ENCODE measurements around the gene ABCB9.
"Not testable (repeated sequence)": the region's sequence is repeated elsewhere in the genome, so short reads cannot be mapped to it uniquely, and the experiment has no call there.

ABCB9 gene

DNA sequence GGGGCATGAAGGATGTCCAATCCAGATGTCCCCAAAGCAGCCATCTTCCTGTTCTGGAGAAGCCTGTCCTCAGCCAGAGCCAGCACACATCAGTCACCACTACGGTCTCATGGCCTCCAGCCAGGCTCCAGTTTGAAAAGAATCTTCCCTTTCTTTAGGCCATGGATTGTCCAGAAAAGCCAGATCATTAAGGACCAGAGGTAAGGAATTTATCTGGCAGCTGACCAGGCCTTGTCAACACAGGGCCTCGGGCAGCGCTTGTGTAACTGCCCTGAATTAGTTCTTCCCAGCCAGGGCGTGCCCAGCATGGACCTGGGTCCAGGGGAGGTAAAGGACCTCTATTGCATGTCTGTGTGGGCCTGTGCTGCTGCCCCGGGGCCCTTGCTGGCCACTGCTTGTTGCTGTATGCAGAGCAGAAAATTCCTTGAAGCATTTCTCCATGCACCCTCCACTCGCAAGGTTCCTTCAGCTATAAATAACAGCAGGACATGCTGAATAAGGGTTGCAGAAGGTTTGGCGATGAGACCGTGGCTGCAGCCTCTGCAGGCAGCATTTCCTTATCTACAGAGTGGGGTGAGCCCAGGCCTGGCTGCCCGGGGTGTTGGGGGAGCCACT lies 48.6 kb downstream of the ABCB9 start:
- Mint-ChIP-seq H3K4me3 (no peak overlapping the region), H3K4me1 (peaks cover 7% of the 10 kb centered on the region), H3K27me3 (no peaks in the 10 kb centered on the region), H3K9me3 (no peaks in the 10 kb centered on the region), H3K27ac (no peak overlapping the region)
- ATAC-seq = no peak
- no peak for DNase-seq

DNA sequence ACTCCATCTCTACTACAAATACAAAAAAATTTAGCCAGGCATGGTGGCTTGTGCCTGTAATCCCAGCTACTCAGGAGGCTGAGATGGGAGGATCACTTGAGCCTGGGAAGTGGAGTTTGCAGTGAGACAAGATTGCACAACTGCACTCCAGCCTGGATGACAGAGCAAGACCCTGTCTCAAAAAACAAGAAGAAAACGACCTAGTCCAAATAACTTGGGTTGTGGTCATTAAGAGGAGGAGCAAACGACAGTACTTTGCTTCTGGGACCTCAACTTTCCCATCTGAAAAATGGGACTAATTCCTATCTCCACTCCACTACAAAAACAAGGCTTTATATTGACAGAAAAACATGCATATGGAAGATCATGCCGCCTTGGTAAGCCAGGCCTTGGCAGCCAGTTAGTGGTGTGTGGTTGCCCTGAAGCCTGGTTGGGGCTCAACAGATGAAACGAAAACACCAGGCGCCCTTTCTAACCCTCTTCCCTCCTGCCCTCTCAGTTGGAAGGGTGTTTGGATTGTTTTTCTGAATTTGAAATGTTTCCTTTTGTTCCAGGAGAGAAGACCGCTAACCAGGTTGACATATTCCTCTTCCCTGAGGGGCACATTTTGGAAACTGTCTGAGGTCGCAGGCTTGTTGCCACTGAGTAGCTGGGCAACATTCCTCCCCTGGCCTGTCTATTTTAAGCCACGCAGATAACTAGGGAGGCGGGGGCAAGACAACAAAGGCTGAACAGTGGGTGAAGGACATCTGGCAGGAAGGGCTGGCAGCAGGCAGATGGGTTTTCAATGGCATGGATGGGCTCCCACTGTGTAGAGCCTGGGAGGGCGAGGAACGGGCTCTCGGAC lies 56.6 kb downstream of the ABCB9 start:
- Mint-ChIP-seq H3K27me3 (peaks cover 7% of the 10 kb centered on the region), H3K27ac (peak overlapping the region; percentile 19), H3K9me3 (no peaks in the 10 kb centered on the region), H3K4me3 (no peak overlapping the region), H3K4me1 (no peaks in the 10 kb centered on the region)
- ATAC-seq (no peak), DNase-seq (no peak)

DNA sequence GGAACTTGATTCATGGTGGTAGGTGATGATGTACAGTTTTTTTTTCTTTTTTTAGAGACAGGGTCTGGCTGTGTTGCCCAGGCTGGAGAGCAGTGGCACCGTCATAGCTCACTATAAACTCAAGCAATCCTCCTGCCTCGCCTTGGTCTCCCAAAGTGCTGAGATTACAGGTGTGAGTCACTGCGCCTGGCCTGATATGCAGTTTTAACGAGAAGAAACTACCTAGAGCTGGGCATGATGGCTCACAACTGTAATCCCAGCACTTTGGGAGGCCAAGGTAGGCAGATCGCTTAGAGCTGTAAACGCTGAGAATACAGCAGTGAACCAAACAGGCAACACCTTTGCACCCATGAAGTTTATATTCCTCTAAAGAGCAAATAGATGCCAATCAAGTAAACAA lies 57.3 kb downstream of the ABCB9 start:
- H3K9me3 Mint-ChIP-seq = no peaks in the 10 kb centered on the region
- no peak for DNase-seq
- H3K4me3 Mint-ChIP-seq = no peak overlapping the region
- H3K27ac Mint-ChIP-seq = no peak overlapping the region
- no peaks in the 10 kb centered on the region for H3K4me1 Mint-ChIP-seq
- ATAC-seq = no peak
- peaks cover 7% of the 10 kb centered on the region for H3K27me3 Mint-ChIP-seq

DNA sequence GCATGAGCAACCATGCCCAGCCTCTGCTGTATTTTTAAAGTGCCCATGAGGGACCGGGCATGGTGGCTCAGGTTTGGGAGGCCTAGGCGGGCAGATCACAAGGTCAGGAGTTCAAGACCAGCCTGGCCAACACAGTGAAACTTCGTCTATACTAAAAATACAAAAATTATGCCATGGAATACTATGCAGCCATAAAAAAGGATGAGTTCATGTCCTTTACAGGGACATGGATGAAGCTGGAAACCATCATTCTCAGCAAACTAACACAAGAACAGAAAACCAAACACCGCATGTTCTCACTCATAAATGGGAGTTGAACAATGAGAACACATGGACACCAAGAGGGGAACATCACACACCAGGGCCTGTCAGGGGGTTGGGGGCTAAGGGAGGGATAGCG lies 61.0 kb downstream of the ABCB9 start:
- peaks cover 15% of the 10 kb centered on the region for H3K4me1 Mint-ChIP-seq
- not testable (repeated sequence) for H3K9me3 Mint-ChIP-seq, H3K27me3 Mint-ChIP-seq, H3K4me3 Mint-ChIP-seq, H3K27ac Mint-ChIP-seq, ATAC-seq, DNase-seq

DNA sequence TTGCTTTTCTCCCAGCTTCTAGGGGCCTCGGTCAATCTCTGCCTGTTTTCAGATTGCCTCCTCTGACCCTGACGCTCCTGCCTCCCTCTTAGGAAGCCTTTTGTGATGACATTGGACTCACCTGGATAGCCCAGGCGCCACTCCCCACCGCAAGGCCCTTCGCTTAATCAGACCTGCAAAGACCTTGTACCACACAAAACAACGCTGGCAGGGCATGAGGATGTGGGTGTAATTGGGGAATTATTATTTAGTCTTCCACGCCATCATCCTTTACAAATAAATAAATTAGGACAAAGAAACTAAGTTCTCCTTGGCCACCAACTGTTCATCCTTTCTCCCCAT lies 62.6 kb downstream of the ABCB9 start:
- no peak overlapping the region for H3K4me3 Mint-ChIP-seq
- no peak overlapping the region for H3K27ac Mint-ChIP-seq
- ATAC-seq (no peak), DNase-seq (no peak)
- H3K9me3 Mint-ChIP-seq = no peaks in the 10 kb centered on the region
- no peaks in the 10 kb centered on the region for H3K27me3 Mint-ChIP-seq
- peaks cover 31% of the 10 kb centered on the region for H3K4me1 Mint-ChIP-seq

DNA sequence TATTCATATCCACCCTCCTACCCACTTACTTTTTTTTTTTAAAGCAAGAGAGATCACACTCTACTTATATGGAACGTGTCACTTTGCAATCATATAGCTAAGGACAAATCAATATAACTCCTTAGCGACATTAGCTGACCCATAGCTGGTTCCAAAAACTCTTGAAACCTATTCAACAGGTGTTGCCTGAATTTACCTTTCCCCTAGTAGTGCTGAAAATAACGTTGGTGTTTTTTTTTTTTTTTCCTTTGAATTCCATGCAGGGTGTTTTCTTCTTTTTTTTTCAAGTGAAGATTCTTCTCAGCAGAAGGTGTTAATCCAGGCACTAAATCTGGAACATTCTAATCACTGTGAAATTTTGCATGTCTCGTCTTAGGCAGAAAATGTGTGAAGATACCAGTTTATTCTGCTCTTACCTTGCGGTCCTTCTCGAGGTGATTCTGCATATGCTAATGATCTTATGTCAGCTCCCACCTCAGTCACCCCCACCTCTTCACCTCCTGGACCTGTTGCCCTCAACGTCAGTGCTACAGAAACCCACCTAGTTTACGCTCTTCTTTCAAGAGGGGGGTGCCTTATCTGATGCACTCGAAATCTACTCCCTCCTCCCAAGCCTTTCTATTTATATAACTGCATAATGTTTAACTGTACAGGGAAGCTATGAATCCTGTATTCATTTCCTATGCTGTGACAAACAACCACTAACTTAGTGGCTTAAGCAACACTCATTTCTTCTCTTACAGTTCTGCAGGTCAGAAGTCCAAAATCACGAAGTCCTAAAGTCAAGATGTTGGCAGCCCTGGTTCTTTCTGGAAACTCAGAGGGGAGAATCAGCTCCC lies 63.2 kb downstream of the ABCB9 start:
- Mint-ChIP-seq H3K9me3 (no peaks in the 10 kb centered on the region), H3K27me3 (no peaks in the 10 kb centered on the region), H3K27ac (no peak overlapping the region), H3K4me1 (peaks cover 37% of the 10 kb centered on the region), H3K4me3 (no peak overlapping the region)
- DNase-seq (no peak), ATAC-seq (no peak)

DNA sequence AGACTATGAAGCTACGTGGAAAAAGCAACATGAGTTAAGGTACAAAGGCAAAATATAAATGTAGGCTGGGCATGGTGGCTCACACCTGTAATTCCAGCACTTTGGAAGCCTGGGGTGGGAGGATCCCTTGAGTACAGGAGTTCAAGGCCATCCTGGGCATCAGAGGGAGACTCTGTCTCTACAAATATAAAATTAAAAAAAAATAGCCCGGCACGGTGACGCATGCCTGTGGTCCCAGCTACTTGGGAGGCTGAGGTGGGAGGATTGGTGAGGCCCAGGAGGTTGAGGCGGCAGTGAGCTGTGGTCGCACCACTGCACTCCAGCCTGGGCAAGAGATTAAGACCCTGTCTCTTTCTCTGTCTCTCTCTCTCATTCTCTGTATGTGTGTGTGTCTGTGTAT lies 66.4 kb downstream of the ABCB9 start:
- Mint-ChIP-seq H3K9me3 (peaks cover 7 to 9% of the 10 kb centered on the region in 2 donors), H3K4me1 (peaks cover 69% of the 10 kb centered on the region), H3K27me3 (no peaks in the 10 kb centered on the region), H3K27ac (no peak overlapping the region), H3K4me3 (peak overlapping the region in 1 of 2 donors; percentile 42)
- no peak for DNase-seq
- no peak for ATAC-seq

DNA sequence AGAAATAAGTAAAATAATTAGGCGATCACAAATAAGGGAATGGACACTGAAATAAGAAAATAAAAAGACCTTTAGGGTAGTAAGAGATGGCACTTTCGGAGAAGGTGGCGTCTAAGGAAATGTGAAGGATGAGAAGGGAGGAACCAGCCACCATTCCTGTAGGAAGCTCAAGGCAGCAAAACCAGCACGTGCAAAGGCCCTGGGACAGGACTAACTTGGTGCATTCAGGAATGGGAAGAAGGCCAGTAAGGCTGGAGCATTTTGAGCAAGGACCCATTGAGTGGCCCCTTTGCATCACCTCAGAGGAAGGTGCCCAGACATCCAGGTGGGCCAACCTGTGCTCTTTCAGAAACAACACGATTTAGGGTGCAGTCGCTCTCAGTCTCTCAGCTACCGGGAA lies 69.6 kb downstream of the ABCB9 start:
- Mint-ChIP-seq H3K4me1 (peaks cover 99% of the 10 kb centered on the region), H3K27me3 (no peaks in the 10 kb centered on the region), H3K9me3 (peaks cover 7 to 9% of the 10 kb centered on the region in 2 donors), H3K27ac (peak overlapping the region; percentile 84 to 96), H3K4me3 (peak overlapping the region; percentile 88 to 94)
- DNase-seq (no peak), ATAC-seq (no peak)

DNA sequence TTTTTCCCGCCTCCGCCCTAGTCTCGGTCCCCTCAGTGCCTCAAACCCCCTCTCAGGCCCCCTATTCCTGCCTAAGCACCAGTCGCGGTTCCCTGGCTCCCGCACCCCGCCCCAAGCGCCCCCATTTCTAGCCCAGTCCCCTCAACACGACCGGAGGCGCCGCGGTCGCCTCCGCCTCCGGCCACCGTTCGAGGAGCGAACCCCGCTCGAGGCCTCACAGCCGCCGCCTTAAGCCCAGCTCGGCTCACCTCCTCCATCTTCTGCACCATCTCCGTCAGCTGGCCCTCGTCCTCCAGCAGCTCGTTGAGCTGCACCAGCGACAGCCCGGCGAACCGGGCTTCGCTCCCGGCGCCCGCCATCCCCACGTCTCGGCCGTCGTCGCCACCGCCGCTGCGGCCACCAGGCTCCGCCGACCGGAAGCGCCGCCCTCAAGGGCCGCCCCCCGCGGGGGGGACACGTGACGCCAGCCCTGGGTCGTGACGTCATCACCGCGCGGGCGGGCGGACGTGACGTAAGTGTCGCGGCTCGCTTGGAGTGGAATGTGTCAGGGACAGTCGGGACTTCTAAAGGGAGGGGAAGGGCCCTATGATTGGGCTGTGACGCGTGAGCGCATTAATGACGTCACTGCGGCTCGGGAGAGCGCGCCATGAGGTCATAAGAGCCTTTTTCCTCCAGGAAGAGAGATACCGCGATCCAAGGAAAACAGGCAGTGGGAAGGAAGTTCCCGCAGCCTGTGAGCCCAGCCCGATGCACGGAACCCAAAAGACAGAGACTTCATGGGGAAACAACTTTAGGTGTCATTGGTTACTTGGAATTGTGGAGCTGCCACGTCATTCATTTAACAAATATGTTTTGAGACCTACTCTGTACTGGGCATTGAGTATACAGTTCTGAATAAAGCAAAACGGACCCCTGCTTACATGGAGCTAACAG lies 70.3 kb downstream of the ABCB9 start, which contains the start of gene VPS37B:
TSS of gene VPS37B (minus strand) at position 421 of the 933 bp plus-strand sequence. CDS start at position 359, 62 bp downstream.
- Mint-ChIP-seq H3K27ac (peak within 1 kb of the TSS; percentile 84 to 96), H3K9me3 (peaks cover 7 to 9% of the 10 kb centered on the region in 2 donors), H3K4me3 (peak within 1 kb of the TSS; percentile 88 to 94)

DNA sequence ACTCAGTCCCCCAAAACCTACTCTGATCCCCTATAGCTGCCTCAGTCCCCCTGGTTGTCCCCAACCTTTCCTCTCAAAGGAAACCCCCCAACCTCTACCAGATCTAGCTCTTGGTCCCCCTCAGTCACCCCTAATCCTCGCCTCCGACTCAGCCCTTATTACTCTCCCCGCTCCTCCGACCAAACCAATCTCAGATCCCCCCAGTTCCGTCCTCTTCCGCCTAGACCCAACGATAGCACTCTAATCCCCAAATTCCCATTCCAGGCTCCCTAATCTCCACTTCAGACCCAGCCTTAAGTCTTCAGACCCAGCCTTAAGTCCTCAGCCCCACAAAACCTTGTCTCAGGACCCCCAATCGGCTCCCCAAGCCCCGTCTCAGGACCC lies 71.0 kb downstream of the ABCB9 start:
- ATAC-seq (no peak), DNase-seq (no peak)
- Mint-ChIP-seq H3K9me3 (peaks cover 7 to 9% of the 10 kb centered on the region in 2 donors), H3K4me3 (peak overlapping the region; percentile 88 to 94), H3K4me1 (peaks cover 99% of the 10 kb centered on the region), H3K27ac (peak overlapping the region; percentile 84 to 96), H3K27me3 (no peaks in the 10 kb centered on the region)

More for the DNA sequence above, 70.3 kb downstream of the ABCB9 start, which contains the start of gene VPS37B:
- ATAC-seq (peak; percentile 72), DNase-seq (peak; percentile 85 to 94)
- Mint-ChIP-seq H3K27me3 (no peaks in the 10 kb centered on the region), H3K4me1 (peaks cover 99% of the 10 kb centered on the region)

DNA sequence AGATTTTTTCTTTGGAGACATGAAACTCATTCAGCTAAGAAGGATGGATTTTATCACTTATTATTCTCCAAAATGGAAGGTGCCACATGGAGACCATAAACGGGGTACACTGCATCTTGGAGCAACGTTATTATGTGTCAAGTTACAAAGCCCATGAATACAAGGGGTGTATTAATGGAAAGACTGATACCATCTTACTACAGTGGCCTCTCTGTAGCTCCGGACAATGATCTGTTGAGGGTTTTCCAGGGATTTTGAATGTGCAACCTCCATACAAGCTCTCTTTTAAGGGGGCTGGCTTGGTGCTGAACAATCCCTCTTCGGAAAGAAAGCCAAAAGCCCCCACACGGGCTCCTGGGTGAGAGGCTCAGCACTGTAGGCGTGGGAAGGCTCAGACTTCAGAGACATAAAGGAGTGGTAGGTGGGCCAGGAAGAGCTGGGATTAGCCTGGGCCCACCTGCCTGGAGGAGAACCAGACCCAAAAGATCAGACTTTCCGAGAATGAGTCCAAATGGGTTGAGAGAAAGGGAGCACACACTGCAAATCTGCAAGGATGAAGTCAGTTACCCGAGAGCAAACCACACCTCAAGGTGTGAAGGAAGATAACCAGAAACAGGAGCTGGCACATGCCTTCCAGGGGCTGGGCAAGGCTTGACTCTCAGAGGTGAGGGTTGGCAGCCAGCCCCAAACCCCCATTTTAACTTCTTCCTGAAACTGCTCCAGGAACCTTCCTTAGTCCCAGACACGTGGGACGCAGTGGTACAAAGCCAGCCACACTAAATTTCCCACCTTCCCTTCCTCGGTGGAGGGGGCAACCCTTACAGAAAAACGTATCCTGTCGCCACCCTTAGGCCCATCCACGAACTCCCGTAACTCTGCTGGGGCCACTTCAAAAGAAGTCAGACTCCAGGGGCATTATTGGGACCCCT lies 71.8 kb downstream of the ABCB9 start:
- peak overlapping the region; percentile 88 to 94 for H3K4me3 Mint-ChIP-seq
- peak in 1 of 2 donors; percentile 41 for DNase-seq
- ATAC-seq = no peak
- H3K9me3 Mint-ChIP-seq = peaks cover 7 to 9% of the 10 kb centered on the region in 2 donors
- H3K27me3 Mint-ChIP-seq = no peaks in the 10 kb centered on the region
- H3K4me1 Mint-ChIP-seq = peaks cover 99% of the 10 kb centered on the region
- H3K27ac Mint-ChIP-seq = peak overlapping the region; percentile 83 to 84

DNA sequence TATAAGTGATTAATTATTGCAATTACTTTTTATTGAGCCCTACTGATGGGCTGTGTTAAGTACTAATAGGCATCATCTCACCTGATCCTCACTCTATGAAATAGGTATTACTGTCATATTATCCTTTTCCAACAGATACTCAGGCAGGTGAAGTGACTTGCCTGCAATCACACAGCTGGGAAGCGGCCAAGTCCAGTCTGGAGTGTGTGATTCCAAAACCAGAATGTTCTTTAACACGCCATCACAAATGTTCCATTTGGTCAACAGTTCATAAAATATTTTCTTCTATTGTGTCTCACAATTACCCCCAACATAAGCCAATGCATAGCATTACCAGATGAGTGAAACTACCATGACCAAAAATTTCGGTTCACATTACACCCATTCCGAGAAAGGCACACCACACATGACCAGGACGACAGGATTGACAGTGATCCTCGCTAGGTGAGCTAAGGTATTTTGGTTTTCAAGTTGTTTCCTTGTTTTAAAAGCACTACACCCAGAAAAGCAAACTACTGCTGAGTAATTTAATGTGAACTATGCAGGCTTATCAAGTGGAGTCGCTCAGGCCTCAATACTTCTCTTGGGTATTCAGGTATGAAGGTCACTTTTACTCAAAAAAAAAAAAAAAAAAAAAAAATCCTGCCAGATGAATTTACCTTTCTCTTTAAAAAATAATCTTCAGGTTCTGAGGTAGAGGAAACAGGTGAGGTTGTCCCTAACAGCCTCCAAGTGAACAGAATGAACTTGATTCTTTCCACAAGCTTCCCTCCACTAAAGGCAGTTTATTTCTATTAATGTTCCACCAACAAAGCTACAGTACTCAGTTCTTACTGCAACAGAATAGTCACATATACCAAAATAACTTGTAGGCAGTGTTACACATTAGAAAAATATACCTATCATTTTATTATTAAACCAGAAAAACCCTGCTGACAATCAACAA lies 72.8 kb downstream of the ABCB9 start:
- H3K27me3 Mint-ChIP-seq = no peaks in the 10 kb centered on the region
- ATAC-seq (no peak), DNase-seq (no peak)
- peaks cover 7 to 9% of the 10 kb centered on the region in 2 donors for H3K9me3 Mint-ChIP-seq
- H3K27ac Mint-ChIP-seq = peak overlapping the region in 1 of 2 donors; percentile 19
- peak overlapping the region; percentile 88 to 94 for H3K4me3 Mint-ChIP-seq
- peaks cover 99% of the 10 kb centered on the region for H3K4me1 Mint-ChIP-seq

DNA sequence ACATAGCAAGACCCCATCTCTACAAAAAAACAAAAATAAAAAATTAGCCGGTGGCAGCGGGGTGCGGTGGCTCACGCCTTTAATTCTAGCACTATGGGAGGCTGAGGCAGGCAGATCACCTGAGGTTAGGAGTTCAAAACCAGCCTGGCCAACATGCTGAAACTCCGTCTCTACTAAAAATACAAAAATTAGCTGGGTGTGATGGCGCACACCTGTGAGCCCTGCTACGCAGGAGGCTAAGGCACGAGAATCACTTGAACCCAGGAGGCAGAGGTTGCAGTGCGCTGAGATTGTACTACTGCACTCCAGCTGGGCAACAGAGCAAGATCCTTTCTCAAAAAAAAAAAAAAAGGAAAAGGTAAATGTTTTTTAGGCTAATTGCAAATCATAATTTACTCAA lies 73.5 kb downstream of the ABCB9 start:
- ATAC-seq, DNase-seq, H3K27ac Mint-ChIP-seq, H3K9me3 Mint-ChIP-seq, H3K27me3 Mint-ChIP-seq: not testable (repeated sequence)
- Mint-ChIP-seq H3K4me3 (peak overlapping the region in 1 of 2 donors; percentile 23), H3K4me1 (peaks cover 99% of the 10 kb centered on the region)
